Measurements from ENCODE around the gene EXOSC3. TPM values are rescaled to one million over a fixed set of nuclear protein-coding genes. Genes with fewer than 3 reads are reported as not detected.
A peak's percentile ranks its signal among the peaks of the same experiment; 100 is the strongest.

The EXOSC3 gene
- total RNA-seq, 1 donor from 2014 or later: 85.2 TPM

GRCh38 chr9:37806271-37806670, 21.4 kb upstream of the EXOSC3 start:
- no peaks in the 10 kb centered on the region for H3K9me3 ChIP-seq (ENCODE audit: low read depth)
- H3K4me2 ChIP-seq: no peak overlapping the region
- H3K4me3 Mint-ChIP-seq: no peak overlapping the region
- H3K36me3 Mint-ChIP-seq: peaks cover 4% of the 10 kb centered on the region
- H3K27ac Mint-ChIP-seq: no peak overlapping the region
- TF ChIP-seq, protein P1, sequence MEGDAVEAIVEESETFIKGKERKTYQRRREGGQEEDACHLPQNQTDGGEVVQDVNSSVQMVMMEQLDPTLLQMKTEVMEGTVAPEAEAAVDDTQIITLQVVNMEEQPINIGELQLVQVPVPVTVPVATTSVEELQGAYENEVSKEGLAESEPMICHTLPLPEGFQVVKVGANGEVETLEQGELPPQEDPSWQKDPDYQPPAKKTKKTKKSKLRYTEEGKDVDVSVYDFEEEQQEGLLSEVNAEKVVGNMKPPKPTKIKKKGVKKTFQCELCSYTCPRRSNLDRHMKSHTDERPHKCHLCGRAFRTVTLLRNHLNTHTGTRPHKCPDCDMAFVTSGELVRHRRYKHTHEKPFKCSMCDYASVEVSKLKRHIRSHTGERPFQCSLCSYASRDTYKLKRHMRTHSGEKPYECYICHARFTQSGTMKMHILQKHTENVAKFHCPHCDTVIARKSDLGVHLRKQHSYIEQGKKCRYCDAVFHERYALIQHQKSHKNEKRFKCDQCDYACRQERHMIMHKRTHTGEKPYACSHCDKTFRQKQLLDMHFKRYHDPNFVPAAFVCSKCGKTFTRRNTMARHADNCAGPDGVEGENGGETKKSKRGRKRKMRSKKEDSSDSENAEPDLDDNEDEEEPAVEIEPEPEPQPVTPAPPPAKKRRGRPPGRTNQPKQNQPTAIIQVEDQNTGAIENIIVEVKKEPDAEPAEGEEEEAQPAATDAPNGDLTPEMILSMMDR (IDR thresholded peaks at IDR 0.05): no peak
- TF ChIP-seq EZH2phosphoT487 (IDR thresholded peaks at IDR 0.05) (no peak), EZH2 (IDR thresholded peaks at IDR 0.05) (no peak)
- H4K20me1 ChIP-seq (ENCODE audit: low read depth): peaks cover 45% of the 10 kb centered on the region
- H3K27ac ChIP-seq: no peak overlapping the region
- peaks cover 12% of the 10 kb centered on the region for H3K4me1 Mint-ChIP-seq
- DNase-seq (ENCODE audit: low spot score): no peak
- peaks cover 5% of the 10 kb centered on the region for H3F3A ChIP-seq (ENCODE audit: low read depth)
- H3K9me3 Mint-ChIP-seq: no peaks in the 10 kb centered on the region
- H3K4me3 ChIP-seq: no peak overlapping the region
- H3K36me3 ChIP-seq: no peaks in the 10 kb centered on the region
- no peak overlapping the region for H3K9ac ChIP-seq
- H3K27me3 ChIP-seq: no peaks in the 10 kb centered on the region
- peaks cover 61% of the 10 kb centered on the region for H3K79me2 ChIP-seq (ENCODE audit: low read depth)
- no peaks in the 10 kb centered on the region for H3K27me3 Mint-ChIP-seq (ENCODE audit: insufficient read depth, low read depth)
- H3K4me1 ChIP-seq: peaks cover 12% of the 10 kb centered on the region
- H2AFZ ChIP-seq (replicated peaks): no peak overlapping the region

GRCh38 chr9:37801959-37802711, 17.3 kb upstream of the EXOSC3 start:
- Mint-ChIP-seq H3K9me3 (no peaks in the 10 kb centered on the region), H3K27me3 (ENCODE audit: insufficient read depth, low read depth) (peaks cover 2% of the 10 kb centered on the region), H3K36me3 (peaks cover 2% of the 10 kb centered on the region), H3K27ac (no peak overlapping the region), H3K4me1 (peaks cover 16% of the 10 kb centered on the region), H3K4me3 (peak overlapping the region; percentile 97)
- Histone ChIP-seq H3K9ac (no peak overlapping the region), H3K36me3 (no peaks in the 10 kb centered on the region), H3K79me2 (ENCODE audit: low read depth) (peaks cover 46% of the 10 kb centered on the region), H3K9me3 (ENCODE audit: low read depth) (no peaks in the 10 kb centered on the region), H3K4me3 (peak overlapping the region; percentile 72), H3K27ac (no peak overlapping the region), H3K27me3 (no peaks in the 10 kb centered on the region), H3F3A (ENCODE audit: low read depth) (peaks cover 14% of the 10 kb centered on the region), H3K4me2 (peak overlapping the region; percentile 82), H2AFZ (replicated peaks) (no peak overlapping the region), H3K4me1 (peaks cover 18% of the 10 kb centered on the region), H4K20me1 (ENCODE audit: low read depth) (peaks cover 30% of the 10 kb centered on the region)
- DNase-seq (ENCODE audit: low spot score): no peak
- TF ChIP-seq EZH2phosphoT487 (IDR thresholded peaks at IDR 0.05): no peak
- TF ChIP-seq EZH2 (IDR thresholded peaks at IDR 0.05): no peak
- TF ChIP-seq, protein P1 (IDR thresholded peaks at IDR 0.05): no peak

GRCh38 chr9:37801287-37801850, 16.5 kb upstream of the EXOSC3 start:
- H3K4me3 ChIP-seq: peak overlapping the region; percentile 72
- H3K9ac ChIP-seq: peak overlapping the region; percentile 68
- peaks cover under 1% of the 10 kb centered on the region for H3K27me3 ChIP-seq
- peak overlapping the region; percentile 96 for H2AFZ ChIP-seq (replicated peaks)
- TF ChIP-seq EZH2phosphoT487 (IDR thresholded peaks at IDR 0.05) (no peak), EZH2 (IDR thresholded peaks at IDR 0.05) (no peak)
- TF ChIP-seq, protein P1 (IDR thresholded peaks at IDR 0.05): no peak
- Mint-ChIP-seq H3K4me3 (peak overlapping the region; percentile 97), H3K27me3 (ENCODE audit: insufficient read depth, low read depth) (peaks cover 2% of the 10 kb centered on the region), H3K4me1 (peaks cover 16% of the 10 kb centered on the region), H3K27ac (peak overlapping the region; percentile 97), H3K9me3 (no peaks in the 10 kb centered on the region), H3K36me3 (peaks cover 2% of the 10 kb centered on the region)
- H3F3A ChIP-seq (ENCODE audit: low read depth): peaks cover 14% of the 10 kb centered on the region
- H3K4me1 ChIP-seq: peaks cover 18% of the 10 kb centered on the region
- H3K4me2 ChIP-seq: peak overlapping the region; percentile 82
- H3K36me3 ChIP-seq: no peaks in the 10 kb centered on the region
- H4K20me1 ChIP-seq (ENCODE audit: low read depth): peaks cover 28% of the 10 kb centered on the region
- no peaks in the 10 kb centered on the region for H3K9me3 ChIP-seq (ENCODE audit: low read depth)
- peak overlapping the region; percentile 65 for H3K27ac ChIP-seq
- H3K79me2 ChIP-seq (ENCODE audit: low read depth): peaks cover 44% of the 10 kb centered on the region
- peak; percentile 65 for DNase-seq (ENCODE audit: low spot score)

Data from neural progenitor cell (in vitro differentiated cells).